HG03521 (cell line): ENCODE results near the gene ANKRD1.
"Not testable (repeated sequence)": the region's sequence is repeated elsewhere in the genome, so short reads cannot be mapped to it uniquely, and the experiment has no call there.

ENCODE experiments used
- ATAC-seq: cut with Tn5 transposase; IDR thresholded peaks from one replicate; pipeline ENCODE4 v1.9.1; 2021; ENCODE audit warnings: mild to moderate bottlenecking, moderate library complexity; ENCODE audit not compliant: unreplicated experiment

Gene ANKRD1

GRCh38 chr10:90920986-90921666 lies at the start of gene ANKRD1:
TSS of gene ANKRD1 (minus strand) at chr10:90921087. CDS start at chr10:90921027, 60 bp downstream.
- no peak for ATAC-seq

- ATAC-seq: no peak
Measured at GRCh38 chr10:90969947-90970673, 49.2 kb upstream of the ANKRD1 start.

GRCh38 chr10:90969121-90969534 lies 48.2 kb upstream of the ANKRD1 start:
- ATAC-seq: no peak

- ATAC-seq: no peak
Measured at GRCh38 chr10:90968328-90969081, 47.6 kb upstream of the ANKRD1 start.

- no peak for ATAC-seq
Measured at GRCh38 chr10:90967865-90968264, 47.0 kb upstream of the ANKRD1 start.

GRCh38 chr10:90966146-90966545 lies 45.3 kb upstream of the ANKRD1 start:
- no peak for ATAC-seq

- no peak for ATAC-seq
Measured at GRCh38 chr10:90965720-90966119, 44.8 kb upstream of the ANKRD1 start.

- no peak for ATAC-seq
Measured at GRCh38 chr10:90964781-90965465, 44.0 kb upstream of the ANKRD1 start.

- ATAC-seq: no peak
Measured at GRCh38 chr10:90963331-90963730, 42.4 kb upstream of the ANKRD1 start.

GRCh38 chr10:90960355-90960814 lies 39.5 kb upstream of the ANKRD1 start:
- ATAC-seq: peak; percentile 48

GRCh38 chr10:90959826-90960225 lies 38.9 kb upstream of the ANKRD1 start:
- ATAC-seq: no peak

GRCh38 chr10:90958781-90959180 lies 37.9 kb upstream of the ANKRD1 start:
- ATAC-seq: no peak

GRCh38 chr10:90947030-90947960 lies 26.4 kb upstream of the ANKRD1 start:
- no peak for ATAC-seq

- ATAC-seq: no peak
Measured at GRCh38 chr10:90945491-90946070, 24.7 kb upstream of the ANKRD1 start.

- ATAC-seq: no peak
Measured at GRCh38 chr10:90944749-90945148, 23.9 kb upstream of the ANKRD1 start.

- ATAC-seq: not testable (repeated sequence)
Measured at GRCh38 chr10:90942980-90943379, 22.1 kb upstream of the ANKRD1 start.

GRCh38 chr10:90939648-90940047 lies 18.8 kb upstream of the ANKRD1 start:
- no peak for ATAC-seq

- no peak for ATAC-seq
Measured at GRCh38 chr10:90939116-90939515, 18.2 kb upstream of the ANKRD1 start.

GRCh38 chr10:90937645-90938258 lies 16.9 kb upstream of the ANKRD1 start:
- no peak for ATAC-seq
